Skin of body (tissue), 2 donors: Measurements from ENCODE around the gene PEA15. TPM values are rescaled to one million over a fixed set of nuclear protein-coding genes. Genes with fewer than 3 reads are reported as not detected.
A peak's percentile ranks its signal among the peaks of the same experiment; 100 is the strongest.

Source experiments
- DNase-seq: peaks from one replicate; lab custom pipeline; 2025; lab: John Stamatoyannopoulos, UW
- total RNA-seq: library from RNA; depleted of rRNA; stranded (reverse); fragments of >200 nt; gene quantifications from one replicate; pipeline ENCODE4 v1.2.3, GENCODE V29; 2014

Gene PEA15, protein sequence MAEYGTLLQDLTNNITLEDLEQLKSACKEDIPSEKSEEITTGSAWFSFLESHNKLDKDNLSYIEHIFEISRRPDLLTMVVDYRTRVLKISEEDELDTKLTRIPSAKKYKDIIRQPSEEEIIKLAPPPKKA
- total RNA-seq, result 26.8 TPM

DNA sequence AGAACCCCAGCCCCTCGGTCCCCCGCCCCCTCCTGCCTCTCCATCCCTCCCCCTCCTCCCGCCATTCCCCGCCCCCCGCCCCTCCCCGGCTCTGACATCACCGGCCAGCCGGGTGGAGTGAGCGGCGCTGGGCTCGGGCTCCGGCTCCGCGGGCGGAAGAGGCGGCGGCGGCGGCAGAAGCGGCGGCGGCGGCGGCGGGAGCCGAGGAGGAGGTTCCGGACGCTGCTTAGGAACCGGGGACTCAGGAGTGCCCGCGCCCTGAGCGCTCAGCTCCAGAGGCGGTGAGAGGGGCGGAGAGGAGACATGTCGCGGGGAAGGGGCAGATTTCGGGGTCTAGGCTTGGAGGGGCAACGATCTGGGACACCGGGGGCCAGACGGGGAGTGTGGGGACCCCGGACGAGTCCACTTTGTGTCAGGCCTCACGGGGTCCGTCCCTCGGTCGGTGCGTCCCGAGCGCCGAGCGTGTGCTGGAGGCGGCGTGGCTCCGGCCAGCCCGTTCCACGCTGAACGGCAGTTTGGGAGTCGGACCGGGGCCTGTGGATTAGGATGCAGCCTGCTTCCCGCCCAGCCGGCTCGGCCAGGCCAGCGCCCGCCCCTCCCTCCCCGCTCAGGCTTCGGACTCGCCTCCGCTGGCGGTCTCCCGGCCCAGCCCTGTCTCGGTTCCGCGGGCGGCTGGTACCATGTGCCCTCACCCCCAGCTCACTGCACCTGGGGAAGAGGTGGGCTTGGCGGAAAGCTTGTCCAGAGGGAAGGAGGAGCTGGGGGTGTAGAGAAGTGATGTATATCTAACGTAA, at the start of gene PEA15:
TSS of gene PEA15 (plus strand) at position 143 of the 794 bp plus-strand sequence. CDS start 6,161 bp downstream, outside the sequence.
- peak; percentile 48 for DNase-seq

DNA sequence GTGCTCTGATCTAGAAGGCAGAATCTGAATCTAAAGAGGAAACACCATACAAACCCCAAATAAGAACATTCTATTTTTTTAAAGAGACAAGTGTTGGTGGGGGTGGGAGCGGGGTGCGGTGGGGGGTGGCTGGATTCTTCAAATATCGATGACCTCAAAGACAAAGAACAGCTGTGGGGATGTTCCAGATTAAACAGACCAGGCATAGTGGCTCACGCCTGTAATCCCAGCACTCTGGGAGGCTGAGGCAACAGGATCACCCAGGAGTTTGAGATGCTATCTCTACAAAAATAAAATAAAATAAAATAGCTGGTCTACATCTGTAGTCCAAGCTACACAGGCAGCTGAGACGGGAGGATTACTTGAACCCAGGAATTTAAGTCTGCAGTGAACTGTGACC, 48.8 kb upstream of the PEA15 start:
- DNase-seq, result no peak

DNA sequence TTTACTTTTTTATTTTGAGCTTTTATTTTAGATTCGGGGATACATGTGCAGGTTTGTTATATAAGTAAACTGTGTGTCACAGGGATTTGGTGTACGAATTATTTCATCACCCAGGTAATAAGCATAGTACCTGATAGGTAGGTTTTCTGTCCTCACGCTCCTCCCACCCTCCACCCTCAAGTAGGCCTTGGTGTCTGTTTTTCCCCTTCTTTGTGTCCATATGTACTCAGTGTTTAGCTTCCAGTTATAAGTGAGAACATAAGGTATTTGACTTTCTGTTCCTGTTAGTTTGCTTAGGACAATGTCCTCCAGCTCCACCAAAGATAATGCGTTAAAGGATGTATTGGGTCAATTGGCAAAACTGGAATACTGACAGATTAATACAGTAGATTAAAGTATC, 48.0 kb upstream of the PEA15 start:
- DNase-seq, result no peak

DNA sequence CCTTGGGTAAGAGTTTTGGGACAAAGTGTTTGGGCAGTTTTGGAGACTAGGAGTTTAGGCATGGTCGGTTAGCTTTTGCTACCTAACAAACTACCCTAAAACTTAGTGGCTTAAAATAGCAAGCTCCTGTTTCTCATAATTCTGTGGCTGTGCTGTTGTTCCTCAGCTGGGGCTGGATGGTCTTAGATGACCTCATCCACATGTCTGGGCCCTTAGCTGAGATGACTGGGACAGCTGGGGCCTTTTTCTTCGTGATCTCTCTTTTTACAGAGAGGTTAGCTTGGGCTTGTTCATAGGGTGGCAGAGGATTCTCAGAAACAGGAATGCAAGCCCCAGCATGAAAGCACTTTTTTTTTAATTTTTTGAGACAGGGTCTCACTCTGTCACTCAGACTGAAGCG, 47.2 kb upstream of the PEA15 start:
- no peak for DNase-seq

DNA sequence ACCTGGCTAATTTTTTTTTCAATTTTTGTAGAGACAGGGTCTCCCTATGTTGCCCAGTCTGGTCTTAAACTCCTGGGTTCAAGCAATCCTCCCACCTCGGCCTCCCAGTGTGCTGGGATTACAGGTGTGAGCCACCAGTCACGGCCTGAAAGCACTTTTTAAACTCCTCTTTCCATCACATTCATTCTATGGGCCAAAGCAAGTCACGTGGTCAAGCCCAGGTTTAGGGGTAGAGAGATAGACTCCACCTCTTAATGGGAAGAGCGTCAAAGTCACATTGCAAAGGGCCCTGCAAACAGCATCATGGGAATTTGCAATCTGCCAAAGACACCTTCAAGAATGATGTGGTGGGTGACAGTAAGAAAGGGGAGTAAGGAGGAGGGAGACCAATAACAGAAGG, 46.6 kb upstream of the PEA15 start:
- no peak for DNase-seq

DNA sequence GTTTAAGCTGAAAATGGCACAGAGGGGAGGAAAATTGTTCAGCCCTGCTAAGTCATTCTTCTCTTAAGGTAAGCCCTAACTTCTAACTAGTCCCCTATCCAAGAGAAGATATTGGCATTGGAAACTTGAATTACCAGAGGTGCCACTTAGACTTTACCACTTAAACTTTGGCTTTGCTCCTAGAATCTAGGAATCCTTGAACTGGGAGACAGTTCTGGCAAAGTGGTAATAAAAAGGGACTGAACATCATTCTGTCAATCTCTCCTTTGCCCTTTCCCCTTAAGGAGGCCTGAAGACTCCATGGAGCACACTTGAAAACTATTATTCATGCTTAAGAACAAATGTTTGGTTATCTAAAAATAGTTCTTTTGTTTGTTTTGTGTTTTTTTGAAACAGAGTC, 45.3 kb upstream of the PEA15 start:
- no peak for DNase-seq

DNA sequence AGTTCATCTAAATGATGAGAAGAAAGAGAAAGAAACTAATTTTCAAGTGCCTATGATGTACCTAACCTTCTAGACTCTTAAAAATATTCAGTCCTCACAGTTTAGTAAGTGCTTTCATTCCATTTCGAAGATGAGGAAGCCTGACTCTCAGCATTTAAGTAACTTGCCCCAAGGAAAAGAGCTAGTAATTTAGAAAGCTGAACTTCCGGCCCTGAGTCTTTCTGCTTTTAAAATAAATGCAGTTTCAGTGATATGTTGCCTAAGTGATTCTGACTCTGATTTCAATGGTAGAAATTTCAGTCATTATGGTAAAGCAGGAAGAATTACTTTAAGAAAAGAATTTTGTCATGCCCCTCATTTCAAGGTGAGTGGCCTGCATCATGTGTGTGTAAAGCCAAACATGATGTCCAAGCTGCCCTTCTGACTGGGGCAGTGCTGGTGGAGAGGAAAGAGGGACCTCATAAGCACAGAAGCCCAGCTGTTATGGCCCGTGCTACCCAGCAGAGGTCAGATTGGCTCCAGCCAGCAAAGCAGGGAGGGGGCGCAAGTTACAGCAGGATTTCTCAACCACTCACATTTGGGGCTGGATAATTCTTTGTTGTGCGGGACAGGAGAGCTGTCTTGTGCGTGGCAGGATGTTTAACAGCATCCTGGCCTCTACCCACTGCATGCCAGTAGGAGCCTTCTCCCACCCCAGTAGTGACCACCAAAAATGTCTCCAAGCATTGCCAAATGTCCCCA, 43.0 kb upstream of the PEA15 start:
- no peak for DNase-seq

DNA sequence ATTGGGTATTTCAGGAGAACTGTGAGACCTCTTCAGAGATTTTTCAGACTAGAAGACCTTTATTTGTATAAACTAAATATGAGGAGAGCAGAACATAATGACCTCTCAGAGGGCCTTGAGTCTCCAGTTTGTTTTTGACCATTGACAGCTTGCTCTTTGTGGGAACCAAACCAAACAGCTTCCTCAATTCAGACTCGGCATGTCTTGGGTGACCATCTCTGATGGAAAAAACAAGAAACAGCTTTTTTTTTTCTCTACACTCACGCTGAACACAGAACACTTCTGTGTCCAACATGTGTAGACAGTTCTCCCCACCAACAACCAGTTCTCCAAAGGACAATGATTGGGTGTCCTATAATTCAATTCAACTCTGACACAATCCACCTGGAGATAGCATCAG, 42.3 kb upstream of the PEA15 start:
- DNase-seq, result no peak

DNA sequence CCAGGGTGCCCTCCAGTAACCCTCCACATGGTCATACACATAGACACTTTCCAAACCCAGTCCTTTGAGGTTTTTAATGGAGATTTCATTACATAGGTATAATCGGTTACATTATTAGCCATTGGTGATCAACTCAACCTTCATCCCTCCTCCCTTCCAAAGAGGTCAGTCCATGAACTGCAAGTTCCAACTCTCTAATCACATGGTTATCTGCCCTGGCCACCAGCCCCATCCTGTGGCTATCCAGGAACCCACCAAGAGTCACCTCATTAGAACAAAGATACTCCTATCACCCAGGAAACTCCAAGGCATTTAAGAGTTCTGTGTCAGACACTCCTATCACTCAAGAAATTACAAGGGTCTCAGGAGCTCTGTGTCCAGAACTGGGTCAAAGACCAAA, 41.6 kb upstream of the PEA15 start:
- DNase-seq, result no peak

DNA sequence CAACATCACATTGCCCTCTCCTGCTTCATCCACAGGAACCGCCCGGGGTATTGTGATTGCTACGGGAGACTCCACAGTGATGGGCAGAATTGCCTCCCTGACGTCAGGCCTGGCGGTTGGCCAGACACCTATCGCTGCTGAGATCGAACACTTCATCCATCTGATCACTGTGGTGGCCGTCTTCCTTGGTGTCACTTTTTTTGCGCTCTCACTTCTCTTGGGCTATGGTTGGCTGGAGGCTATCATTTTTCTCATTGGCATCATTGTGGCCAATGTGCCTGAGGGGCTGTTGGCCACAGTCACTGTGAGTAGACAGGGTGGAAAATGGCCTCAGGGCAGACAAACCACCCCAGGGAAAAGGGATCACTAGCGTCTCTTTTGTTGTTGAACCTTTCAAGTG, 41.1 kb upstream of the PEA15 start:
- DNase-seq, result no peak

DNA sequence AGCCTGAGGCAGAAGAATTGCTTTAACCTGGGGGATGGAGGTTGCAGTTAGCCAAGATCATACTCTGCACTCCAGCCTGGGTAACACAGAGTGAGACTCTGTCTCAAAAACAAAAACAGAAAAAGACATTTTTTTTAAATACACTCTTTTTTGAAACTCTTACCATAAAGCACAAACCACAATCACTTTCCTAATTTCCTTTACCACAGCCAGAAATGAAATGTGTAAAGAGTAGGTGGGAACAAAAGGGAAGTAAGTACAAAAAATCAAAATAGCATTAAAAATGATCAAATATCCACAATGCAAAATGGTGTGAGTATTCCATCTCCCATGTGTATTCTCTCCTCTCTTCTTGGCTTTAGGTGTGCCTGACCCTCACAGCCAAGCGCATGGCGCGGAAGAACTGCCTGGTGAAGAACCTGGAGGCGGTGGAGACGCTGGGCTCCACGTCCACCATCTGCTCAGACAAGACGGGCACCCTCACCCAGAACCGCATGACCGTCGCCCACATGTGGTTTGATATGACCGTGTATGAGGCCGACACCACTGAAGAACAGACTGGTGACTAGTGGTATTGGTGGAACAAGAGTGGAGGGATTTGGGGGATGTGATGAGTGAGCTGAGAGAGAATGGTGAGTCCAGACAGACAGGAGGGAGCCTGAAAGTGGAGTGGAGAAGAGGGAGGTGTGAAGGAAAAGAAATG, 38.9 kb upstream of the PEA15 start:
- no peak for DNase-seq

DNA sequence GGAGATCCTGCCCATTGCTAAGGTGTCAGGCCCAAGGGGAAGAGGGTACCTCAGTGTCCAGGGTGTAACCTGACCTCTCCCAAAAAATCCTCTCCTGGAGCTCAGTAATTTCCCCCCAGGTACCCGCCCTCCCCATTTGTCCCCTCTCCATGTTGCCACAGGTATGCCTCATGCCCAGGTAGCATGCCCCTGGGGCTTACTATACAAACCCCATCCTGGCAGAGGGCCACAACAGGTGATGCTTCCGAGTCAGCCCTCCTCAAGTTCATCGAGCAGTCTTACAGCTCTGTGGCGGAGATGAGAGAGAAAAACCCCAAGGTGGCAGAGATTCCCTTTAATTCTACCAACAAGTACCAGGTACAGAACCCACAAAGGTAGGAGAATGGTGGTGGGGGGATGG, 38.1 kb upstream of the PEA15 start:
- no peak for DNase-seq

DNA sequence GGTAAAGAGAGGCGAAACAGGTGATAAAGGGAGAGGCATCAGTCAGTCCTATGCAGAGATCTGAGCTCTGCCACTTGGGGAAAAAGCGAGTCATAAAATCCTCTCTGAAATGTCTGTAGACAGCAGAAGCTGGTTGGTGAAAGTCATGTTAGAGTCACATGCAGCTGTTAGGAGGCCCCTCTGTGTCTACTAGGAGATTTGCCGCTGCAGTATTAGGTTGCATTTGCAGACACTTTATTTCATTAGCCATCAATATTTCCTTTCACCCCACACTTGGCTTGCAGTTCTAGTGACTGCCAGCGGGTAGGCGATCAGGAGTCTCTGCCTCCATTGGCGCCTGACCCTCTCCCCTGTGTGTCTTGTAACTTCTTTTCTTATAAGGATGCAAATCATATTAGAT, 37.6 kb upstream of the PEA15 start:
- DNase-seq, result no peak

DNA sequence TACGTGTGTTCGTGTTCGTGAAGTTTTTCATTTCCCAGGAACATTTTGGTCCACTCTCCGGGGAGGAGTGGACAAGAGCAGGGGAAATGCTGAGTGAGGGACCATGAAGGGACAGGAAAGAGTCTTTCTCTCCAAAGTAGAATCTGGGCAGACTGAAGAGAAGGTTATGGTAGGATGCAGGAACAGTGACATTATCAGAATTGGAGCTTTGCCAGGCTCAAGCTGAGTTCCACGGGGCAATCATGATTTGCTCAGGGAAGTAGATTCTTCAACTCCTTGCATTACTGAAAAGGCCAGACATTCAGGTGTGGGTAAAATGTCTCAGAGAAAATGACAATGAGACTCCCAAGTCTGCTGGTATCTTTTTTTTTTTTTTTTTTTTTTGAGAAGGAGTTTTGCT, 37.2 kb upstream of the PEA15 start:
- DNase-seq, result no peak

DNA sequence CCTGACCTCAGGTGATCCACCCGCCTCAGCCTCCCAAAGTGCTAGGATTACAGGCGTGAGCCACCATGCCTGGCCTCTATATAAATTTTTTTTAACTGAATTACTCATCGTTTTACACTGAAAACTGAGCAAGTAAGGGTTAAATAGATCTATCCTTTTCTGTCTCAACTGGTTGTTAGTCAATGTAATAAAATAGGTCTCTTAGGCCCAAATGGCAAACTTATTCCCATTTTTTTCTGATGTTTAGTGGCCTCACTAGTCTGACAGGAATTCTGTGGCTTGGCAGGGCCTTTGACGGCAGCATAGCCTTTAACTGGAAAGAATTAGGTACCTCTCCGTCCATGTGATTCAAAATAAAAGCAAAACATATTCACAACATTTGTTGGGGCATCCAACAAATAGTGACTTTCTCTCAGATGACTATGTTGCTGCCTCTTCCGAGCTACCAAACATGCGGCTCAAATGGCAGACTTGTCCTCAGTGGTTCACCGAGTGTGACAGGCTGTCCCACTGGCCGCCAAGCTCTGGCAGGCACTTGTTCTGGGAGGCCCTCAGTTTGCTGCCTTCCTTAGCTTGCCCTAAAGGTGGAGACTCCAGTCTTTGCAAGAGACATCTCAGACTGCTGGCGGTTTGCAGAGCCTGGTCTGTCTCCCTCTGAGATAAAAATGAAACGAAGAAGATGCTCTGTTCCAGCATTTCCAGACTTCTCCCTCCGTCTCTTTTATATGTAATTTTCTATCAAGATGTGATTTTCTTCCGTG, 36.4 kb upstream of the PEA15 start:
- no peak for DNase-seq

DNA sequence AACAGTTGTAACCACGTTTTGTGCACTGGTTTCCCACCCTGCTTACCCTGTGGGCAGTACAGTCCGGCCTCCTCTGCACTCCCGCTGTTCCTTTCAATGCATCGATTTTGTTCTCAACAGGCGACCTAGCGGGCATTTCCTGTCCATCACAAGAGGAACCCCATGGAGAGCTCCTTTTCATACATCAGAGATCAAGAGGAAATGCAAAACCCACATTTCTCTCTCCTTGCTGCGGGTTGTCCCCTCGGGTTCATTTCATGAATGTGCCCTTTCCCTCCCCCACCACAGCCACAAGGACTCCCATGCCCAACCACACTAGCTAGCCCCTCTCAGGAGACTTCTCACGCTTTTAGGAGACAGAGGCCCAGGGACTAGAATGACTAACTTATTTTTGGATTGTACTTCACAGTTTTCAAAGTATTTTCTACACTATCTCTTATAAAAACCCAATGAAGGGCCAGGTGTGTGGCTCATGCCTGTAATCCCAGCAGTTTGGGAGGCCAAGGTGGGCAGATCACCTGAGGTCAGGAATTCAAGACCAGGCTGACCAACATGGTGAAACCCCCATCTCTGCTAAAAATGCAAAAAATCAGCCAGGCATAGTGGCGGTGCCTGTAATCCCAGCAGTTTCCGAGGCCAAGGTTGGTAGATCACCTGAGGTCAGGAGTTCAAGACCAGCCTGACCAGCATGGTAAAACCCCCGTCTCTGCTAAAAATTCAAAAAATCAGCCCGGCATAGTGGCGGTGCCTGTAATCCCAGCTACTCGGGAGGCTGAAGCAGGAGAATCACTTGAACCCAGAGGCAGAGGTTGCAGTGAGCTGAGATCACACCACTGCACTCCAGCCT, 35.4 kb upstream of the PEA15 start:
- no peak for DNase-seq

DNA sequence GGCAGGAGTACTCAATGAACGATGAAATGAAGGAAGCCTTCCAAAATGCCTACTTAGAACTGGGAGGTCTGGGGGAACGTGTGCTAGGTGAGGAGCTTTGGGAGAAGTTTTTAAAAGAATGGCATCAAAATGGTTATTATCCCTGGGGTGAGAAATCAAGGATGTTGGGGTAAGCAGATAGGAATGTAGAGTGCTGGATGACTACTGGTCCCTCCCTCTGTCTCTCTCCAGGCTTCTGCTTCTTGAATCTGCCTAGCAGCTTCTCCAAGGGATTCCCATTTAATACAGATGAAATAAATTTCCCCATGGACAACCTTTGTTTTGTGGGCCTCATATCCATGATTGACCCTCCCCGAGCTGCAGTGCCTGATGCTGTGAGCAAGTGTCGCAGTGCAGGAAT, 33.8 kb upstream of the PEA15 start:
- DNase-seq, result no peak

DNA sequence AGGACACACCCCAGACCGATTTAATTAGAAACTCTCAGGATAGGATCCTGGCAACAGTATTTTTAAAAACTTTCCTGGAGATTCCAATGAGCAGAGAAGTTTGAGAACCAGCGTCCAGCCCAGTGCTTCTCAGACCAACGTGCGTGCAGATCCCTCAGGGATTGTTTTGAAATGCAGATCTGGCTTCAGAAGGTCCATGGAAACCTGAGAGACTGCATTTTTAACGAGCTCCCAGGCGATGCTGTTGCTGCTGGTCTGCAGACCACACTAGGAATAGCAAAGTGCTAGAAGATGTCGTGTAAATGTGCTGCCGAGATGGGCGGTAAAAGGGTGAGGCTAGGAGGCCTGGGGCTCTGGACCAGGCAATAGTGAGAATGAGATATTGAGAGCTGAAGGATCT, 33.2 kb upstream of the PEA15 start:
- DNase-seq, result no peak

DNA sequence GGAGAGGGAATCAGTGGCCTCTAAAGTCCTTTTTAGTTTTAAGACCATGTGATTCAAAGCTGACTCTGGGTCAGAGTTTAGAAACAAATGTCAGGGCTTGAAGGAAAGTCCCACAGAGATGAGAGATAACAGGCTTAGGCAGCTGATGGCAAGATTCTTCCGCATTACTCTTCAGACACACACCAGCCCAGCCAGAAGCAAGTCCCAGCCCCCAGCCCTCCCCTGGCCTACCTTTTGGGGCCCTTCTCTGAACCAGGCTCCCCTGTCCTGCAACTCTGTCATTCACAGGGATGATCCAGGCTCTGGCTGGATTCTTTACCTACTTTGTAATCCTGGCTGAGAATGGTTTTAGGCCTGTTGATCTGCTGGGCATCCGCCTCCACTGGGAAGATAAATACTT, 28.0 kb upstream of the PEA15 start:
- no peak for DNase-seq

DNA sequence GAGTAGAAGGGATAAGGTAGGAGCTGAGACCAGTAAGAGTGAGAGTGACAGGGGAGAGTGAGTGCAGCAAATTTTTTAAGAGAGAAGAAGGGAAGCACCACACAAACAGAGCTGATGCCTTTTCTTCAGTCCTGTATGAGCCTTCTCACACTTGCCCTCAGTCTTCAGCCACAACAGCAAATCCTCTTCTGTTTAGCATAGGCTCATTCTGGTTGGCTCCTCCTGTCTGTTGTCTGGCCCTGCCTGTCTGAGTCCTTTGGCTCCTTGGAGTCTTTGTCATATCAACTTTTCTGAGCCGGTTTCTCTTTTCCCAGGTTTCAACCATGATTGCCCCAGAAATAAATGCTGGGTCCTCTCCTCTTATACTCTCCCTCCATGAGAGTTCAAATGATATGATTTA, 27.5 kb upstream of the PEA15 start:
- DNase-seq, result no peak

DNA sequence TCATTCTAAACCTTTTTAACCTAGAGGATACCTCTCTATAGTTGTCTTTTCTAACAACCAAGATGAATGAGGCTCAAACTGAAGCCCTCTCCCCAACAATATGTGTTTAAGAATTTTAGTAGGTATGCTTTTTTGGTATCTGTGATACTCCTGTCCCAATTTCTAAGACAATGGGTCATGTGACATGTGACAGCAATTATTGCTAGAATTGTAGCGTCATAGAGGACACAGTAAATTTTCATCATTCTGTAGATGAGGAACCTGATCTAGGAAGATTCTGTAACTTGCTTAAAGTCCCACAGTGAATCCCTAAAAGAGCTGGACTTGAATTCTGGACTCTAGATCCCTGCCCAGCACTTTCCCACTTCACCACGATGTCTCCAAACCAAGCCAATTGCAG, 26.5 kb upstream of the PEA15 start:
- DNase-seq, result no peak
